Transverse colon (tissue), 3 donors: ENCODE results near the gene C1orf174.

Source experiments
- EP300 ChIP-seq: sonication (generic); formaldehyde crosslinking; IDR thresholded peaks from one replicate; pipeline ENCODE4 v1.6.1; 2017; ENCODE audit warnings: antibody characterized with exemption, low read depth
- TF ChIP-seq, protein P1 (sequence below), 5 experiments: fragments of 200-600 bp in 3 of 5; fragments of 450-650 bp in 2 of 5; sonication (generic) in 3 of 5; IDR thresholded peaks; 1 replicate in 2 of 5; 2 replicates in 3 of 5; pipeline ENCODE4 v1.5.1; 2016 to 2017; ENCODE audit warnings: antibody characterized with exemption in 5 of 5, inconsistent platforms in 3 of 5, mild to moderate bottlenecking in 2 of 5, moderate library complexity in 1 of 5

DNA sequence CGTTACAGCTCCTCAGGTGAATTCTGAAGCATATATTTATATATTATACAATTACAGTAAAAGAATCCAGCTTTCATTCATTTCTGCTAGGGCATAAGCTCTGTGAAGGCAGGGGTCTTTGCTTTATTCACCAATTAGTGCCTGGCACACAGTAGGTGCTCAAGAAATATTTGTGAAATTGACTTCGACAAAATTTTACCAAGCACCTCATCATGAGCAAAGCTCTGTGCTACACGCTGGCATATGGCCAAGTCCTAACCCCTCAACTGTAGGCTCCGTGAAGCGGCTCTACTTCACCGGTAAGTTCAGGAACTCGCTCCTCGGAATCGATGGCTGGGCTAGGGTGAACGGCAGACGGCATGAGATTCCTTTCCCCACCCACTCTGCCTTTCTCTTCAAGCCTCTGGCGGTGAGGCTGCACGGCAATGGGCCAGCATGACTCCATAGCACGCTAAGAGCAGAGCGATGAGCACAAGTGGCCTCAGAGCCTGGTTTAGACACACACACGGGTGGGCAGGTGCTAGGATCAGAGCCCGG, 8.7 kb downstream of the C1orf174 start:
- TF ChIP-seq, protein P1, sequence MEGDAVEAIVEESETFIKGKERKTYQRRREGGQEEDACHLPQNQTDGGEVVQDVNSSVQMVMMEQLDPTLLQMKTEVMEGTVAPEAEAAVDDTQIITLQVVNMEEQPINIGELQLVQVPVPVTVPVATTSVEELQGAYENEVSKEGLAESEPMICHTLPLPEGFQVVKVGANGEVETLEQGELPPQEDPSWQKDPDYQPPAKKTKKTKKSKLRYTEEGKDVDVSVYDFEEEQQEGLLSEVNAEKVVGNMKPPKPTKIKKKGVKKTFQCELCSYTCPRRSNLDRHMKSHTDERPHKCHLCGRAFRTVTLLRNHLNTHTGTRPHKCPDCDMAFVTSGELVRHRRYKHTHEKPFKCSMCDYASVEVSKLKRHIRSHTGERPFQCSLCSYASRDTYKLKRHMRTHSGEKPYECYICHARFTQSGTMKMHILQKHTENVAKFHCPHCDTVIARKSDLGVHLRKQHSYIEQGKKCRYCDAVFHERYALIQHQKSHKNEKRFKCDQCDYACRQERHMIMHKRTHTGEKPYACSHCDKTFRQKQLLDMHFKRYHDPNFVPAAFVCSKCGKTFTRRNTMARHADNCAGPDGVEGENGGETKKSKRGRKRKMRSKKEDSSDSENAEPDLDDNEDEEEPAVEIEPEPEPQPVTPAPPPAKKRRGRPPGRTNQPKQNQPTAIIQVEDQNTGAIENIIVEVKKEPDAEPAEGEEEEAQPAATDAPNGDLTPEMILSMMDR (IDR thresholded peaks at IDR 0.05) = no peak
- no peak for TF ChIP-seq EP300
